DOHH2 (cell line): ENCODE measurements around the gene ZNF639.

Source experiments
- CTCF ChIP-seq: fragments of 200-600 bp; sonication (generic); IDR thresholded peaks from one replicate; pipeline ENCODE4 v1.5.1; 2014; ENCODE audit warnings: antibody characterized with exemption, mild to moderate bottlenecking, low read depth, low read length; ENCODE audit not compliant: poor library complexity, severe bottlenecking
- EZH2phosphoT487 ChIP-seq: fragments of 200-600 bp; sonication (generic); IDR thresholded peaks from 2 replicates; pipeline ENCODE4 v1.6.1; 2017; ENCODE audit warnings: borderline replicate concordance, mild to moderate bottlenecking, antibody characterized with exemption, low read length, moderate library complexity, mixed read lengths

- TF ChIP-seq CTCF (no peak), EZH2phosphoT487 (no peak)
Measured at GRCh38 chr3:179289295-179289694, 33.5 kb upstream of the ZNF639 start.
